ENCODE data around the gene HKDC1.
"Not testable (repeated sequence)": the region's sequence is repeated elsewhere in the genome, so short reads cannot be mapped to it uniquely, and the experiment has no call there.

HKDC1 gene

GRCh38 chr10:69239136-69239535, 19.0 kb downstream of the HKDC1 start:
- DNase-seq (ENCODE audit: low read depth) = no peak
- no peak overlapping the region for H3K4me3 ChIP-seq (ENCODE audit: low read depth, low read length)

- H3K4me3 ChIP-seq (ENCODE audit: low read depth, low read length) = no peak overlapping the region
- no peak for DNase-seq (ENCODE audit: low read depth)
Measured at GRCh38 chr10:69239816-69240434, 19.8 kb downstream of the HKDC1 start.

- no peak overlapping the region for H3K4me3 ChIP-seq (ENCODE audit: low read depth, low read length)
- no peak for DNase-seq (ENCODE audit: low read depth)
Measured at GRCh38 chr10:69240455-69240854, 20.3 kb downstream of the HKDC1 start.

GRCh38 chr10:69241575-69241974, 21.4 kb downstream of the HKDC1 start:
- no peak for DNase-seq (ENCODE audit: low read depth)
- H3K4me3 ChIP-seq (ENCODE audit: low read depth, low read length) = no peak overlapping the region

- H3K4me3 ChIP-seq (ENCODE audit: low read depth, low read length) = no peak overlapping the region
- no peak for DNase-seq (ENCODE audit: low read depth)
Measured at GRCh38 chr10:69242040-69242851, 22.1 kb downstream of the HKDC1 start.

GRCh38 chr10:69242852-69243212, 22.7 kb downstream of the HKDC1 start:
- DNase-seq (ENCODE audit: low read depth) = no peak
- H3K4me3 ChIP-seq (ENCODE audit: low read depth, low read length) = no peak overlapping the region

GRCh38 chr10:69243817-69244216, 23.7 kb downstream of the HKDC1 start:
- H3K4me3 ChIP-seq (ENCODE audit: low read depth, low read length) = no peak overlapping the region
- no peak for DNase-seq (ENCODE audit: low read depth)

- no peak for DNase-seq (ENCODE audit: low read depth)
Measured at GRCh38 chr10:69246036-69246435, 25.9 kb downstream of the HKDC1 start.

GRCh38 chr10:69246581-69247312, 26.6 kb downstream of the HKDC1 start:
- no peak overlapping the region for H3K4me3 ChIP-seq (ENCODE audit: low read depth, low read length)
- DNase-seq (ENCODE audit: low read depth) = no peak

More at GRCh38 chr10:69246036-69246435, 25.9 kb downstream of the HKDC1 start:
- no peak overlapping the region for H3K4me3 ChIP-seq (ENCODE audit: low read depth, low read length)

- DNase-seq (ENCODE audit: low read depth) = no peak
Measured at GRCh38 chr10:69247313-69247710, 27.2 kb downstream of the HKDC1 start.

GRCh38 chr10:69248117-69248730, 28.1 kb downstream of the HKDC1 start:
- no peak overlapping the region for H3K4me3 ChIP-seq (ENCODE audit: low read depth, low read length)
- DNase-seq (ENCODE audit: low read depth) = no peak

More at GRCh38 chr10:69247313-69247710, 27.2 kb downstream of the HKDC1 start:
- no peak overlapping the region for H3K4me3 ChIP-seq (ENCODE audit: low read depth, low read length)

GRCh38 chr10:69250041-69250440, 29.9 kb downstream of the HKDC1 start:
- H3K4me3 ChIP-seq (ENCODE audit: low read depth, low read length) = no peak overlapping the region
- no peak for DNase-seq (ENCODE audit: low read depth)

GRCh38 chr10:69251417-69251816, 31.3 kb downstream of the HKDC1 start:
- DNase-seq (ENCODE audit: low read depth); H3K4me3 ChIP-seq (ENCODE audit: low read depth, low read length): not testable (repeated sequence)

GRCh38 chr10:69253171-69253570, 33.0 kb downstream of the HKDC1 start:
- H3K4me3 ChIP-seq (ENCODE audit: low read depth, low read length) = no peak overlapping the region
- no peak for DNase-seq (ENCODE audit: low read depth)

- no peak overlapping the region for H3K4me3 ChIP-seq (ENCODE audit: low read depth, low read length)
Measured at GRCh38 chr10:69254877-69255276, 34.7 kb downstream of the HKDC1 start.

GRCh38 chr10:69259547-69260243, 39.6 kb downstream of the HKDC1 start:
- no peak overlapping the region for H3K4me3 ChIP-seq (ENCODE audit: low read depth, low read length)
- DNase-seq (ENCODE audit: low read depth) = no peak

More at GRCh38 chr10:69254877-69255276, 34.7 kb downstream of the HKDC1 start:
- DNase-seq (ENCODE audit: low read depth) = no peak

- no peak overlapping the region for H3K4me3 ChIP-seq (ENCODE audit: low read depth, low read length)
- DNase-seq (ENCODE audit: low read depth) = no peak
Measured at GRCh38 chr10:69261184-69261583, 41.1 kb downstream of the HKDC1 start.

- DNase-seq (ENCODE audit: low read depth) = no peak
- H3K4me3 ChIP-seq (ENCODE audit: low read depth, low read length) = no peak overlapping the region
Measured at GRCh38 chr10:69262292-69262751, 42.2 kb downstream of the HKDC1 start.

- DNase-seq (ENCODE audit: low read depth) = no peak
- H3K4me3 ChIP-seq (ENCODE audit: low read depth, low read length) = no peak overlapping the region
Measured at GRCh38 chr10:69265521-69265920, 45.4 kb downstream of the HKDC1 start.

All from skeletal muscle cell (primary cell).